Retinal pigment epithelial cell (primary cell): ENCODE measurements around the gene PLOD3.
"Not testable (repeated sequence)": the region's sequence is repeated elsewhere in the genome, so short reads cannot be mapped to it uniquely, and the experiment has no call there.

Experiments
- DNase-seq: peaks from one replicate; pipeline ENCODE4 v3.0.0-alpha.2; 2010; ENCODE audit warnings: low read depth
- H3K4me3 ChIP-seq: 2 replicates; pipeline ENCODE4 v1.5.1; 2011; ENCODE audit warnings: mild to moderate bottlenecking, low read length, control low read depth, moderate library complexity
- TF ChIP-seq, protein P1 (sequence below): conservative IDR thresholded peaks from 2 replicates; pipeline ENCODE4 v1.5.1; 2011; ENCODE audit warnings: low read depth, low read length, control low read depth, inconsistent platforms

PLOD3 gene

DNA sequence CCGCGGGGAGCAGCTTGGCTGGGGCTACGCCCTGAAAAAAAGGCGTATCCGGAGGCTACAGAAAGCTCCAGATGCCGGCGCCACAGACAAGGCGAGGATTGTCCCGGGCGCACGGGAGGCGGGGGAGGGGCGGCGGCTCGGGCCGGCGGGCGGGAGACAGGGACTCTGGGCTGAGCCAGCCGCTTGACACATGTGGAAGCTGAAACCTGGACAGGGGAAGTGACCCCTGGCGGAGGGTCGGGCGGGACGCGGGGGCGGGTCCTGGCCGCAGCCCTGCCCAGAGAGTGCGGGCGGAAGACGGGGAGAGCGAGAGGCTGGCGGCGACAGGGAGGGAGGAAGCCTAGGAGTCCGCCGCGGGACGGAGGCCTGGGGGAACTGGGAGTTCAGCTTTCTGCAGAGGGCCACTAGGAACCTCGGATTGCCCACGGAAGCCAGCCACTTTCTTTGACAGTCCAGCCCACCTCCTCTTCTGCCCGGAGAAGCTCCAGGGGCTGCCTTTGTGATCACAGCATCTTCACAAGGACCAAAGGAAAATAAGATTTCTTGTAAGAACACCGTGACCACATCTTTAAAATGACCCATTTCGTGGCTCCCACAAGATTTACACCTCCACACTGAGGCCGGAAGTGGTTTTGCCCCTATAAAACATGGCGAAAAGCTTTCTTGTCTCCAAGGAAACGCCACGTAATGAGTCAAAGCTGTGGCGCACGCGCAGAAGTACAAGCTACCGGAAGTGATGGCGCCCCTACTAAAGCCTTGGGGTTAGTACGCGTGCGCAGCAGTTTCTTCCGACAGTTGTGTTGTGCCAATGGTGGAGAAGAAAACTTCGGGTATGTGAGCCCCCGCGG lies at the start of gene PLOD3, which contains the start of gene ZNHIT1:
PLOD3 (minus strand) TSS at position 194 of the 848 bp plus-strand sequence. CDS start 307 bp downstream, outside the sequence.
ZNHIT1 (plus strand) TSS at position 778 of the 848 bp plus-strand sequence; CDS start at position 809, 31 bp downstream.
- peak within 1 kb of the TSS; percentile 96 for H3K4me3 ChIP-seq
- TF ChIP-seq, protein P1, sequence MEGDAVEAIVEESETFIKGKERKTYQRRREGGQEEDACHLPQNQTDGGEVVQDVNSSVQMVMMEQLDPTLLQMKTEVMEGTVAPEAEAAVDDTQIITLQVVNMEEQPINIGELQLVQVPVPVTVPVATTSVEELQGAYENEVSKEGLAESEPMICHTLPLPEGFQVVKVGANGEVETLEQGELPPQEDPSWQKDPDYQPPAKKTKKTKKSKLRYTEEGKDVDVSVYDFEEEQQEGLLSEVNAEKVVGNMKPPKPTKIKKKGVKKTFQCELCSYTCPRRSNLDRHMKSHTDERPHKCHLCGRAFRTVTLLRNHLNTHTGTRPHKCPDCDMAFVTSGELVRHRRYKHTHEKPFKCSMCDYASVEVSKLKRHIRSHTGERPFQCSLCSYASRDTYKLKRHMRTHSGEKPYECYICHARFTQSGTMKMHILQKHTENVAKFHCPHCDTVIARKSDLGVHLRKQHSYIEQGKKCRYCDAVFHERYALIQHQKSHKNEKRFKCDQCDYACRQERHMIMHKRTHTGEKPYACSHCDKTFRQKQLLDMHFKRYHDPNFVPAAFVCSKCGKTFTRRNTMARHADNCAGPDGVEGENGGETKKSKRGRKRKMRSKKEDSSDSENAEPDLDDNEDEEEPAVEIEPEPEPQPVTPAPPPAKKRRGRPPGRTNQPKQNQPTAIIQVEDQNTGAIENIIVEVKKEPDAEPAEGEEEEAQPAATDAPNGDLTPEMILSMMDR = no peak
- peak; percentile 88 for DNase-seq

- TF ChIP-seq, protein P1 = no peak
- no peak overlapping the region for H3K4me3 ChIP-seq
- no peak for DNase-seq
These were observed 48.5 kb upstream of the PLOD3 start for GRCh38 chr7:101265622-101266516.

DNA sequence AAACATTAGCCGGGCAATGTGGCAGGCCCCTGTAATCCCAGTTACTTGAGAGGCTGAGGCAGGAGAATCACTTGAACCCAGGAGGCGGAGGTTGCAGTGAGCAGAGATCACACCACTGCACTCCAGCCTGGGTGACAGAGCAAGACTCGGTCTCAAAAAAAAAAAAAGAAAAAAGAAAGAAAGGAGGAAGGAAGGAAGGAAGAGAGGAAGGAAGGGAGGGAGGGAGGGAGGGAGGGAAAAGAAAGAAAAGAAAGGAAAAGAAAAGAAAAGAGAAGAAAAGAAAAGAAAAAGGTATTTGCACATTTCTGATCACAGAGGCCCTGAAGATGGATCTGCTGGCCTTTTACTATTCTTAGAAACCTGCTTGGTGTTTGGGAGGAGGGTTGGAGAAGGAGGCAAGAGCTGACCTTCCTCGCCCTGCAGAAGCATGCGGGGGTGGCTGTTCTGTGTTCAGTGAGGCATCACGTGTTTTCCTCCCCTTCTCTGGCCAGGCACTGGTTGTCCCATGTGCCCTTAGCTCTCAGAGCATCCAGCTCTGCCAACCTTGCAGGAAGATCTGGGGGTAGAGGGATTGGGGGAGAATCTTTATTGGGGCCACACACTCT lies 46.8 kb upstream of the PLOD3 start:
- H3K4me3 ChIP-seq, DNase-seq: not testable (repeated sequence)

- no peak overlapping the region for H3K4me3 ChIP-seq
- TF ChIP-seq, protein P1 = no peak
- no peak for DNase-seq
These were observed 40.9 kb upstream of the PLOD3 start for GRCh38 chr7:101258243-101258731.

GRCh38 chr7:101255796-101256195 lies 38.4 kb upstream of the PLOD3 start:
- no peak overlapping the region for H3K4me3 ChIP-seq
- TF ChIP-seq, protein P1 = no peak
- DNase-seq = no peak

GRCh38 chr7:101253199-101253598 lies 35.8 kb upstream of the PLOD3 start:
- DNase-seq, H3K4me3 ChIP-seq: not testable (repeated sequence)

DNA sequence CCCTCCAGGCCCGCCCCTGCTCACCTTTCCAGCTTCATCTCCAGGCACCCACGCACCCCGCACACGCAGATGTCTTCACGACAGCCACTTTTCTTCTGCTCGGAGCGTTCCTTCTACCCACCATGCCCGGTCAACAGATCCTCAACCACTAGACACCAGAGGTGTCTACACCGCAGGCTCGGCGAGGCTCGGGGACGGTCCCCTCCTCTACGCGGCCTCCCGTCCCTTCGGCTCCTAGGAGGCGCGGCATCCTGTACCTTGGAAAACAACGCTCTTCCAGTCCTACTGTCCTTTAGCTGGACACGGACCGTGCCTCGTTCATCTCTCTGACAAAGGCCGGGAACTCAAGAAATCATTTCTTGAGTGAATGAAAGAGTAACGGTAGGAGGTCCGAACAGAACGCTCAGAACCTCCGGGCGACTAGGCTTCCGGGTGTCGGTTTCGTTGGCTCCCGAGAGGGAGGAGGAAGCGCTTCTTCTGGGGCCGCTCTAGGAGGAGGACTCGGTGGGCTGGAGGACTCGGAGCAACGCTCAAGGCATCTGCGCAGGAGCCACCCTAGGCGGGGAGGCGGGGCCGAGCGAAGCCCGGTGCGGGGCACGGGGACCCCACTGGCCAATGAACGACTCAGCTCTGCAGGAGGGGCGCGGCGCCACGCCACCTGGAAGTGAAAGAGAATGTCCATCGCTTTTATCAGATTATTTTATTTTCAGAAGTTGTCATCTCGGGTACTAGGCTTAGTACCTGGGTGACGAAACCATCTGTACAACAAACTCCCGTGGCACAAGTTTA lies 34.7 kb upstream of the PLOD3 start:
- peak; percentile 92 for DNase-seq

More for the DNA sequence above, 34.7 kb upstream of the PLOD3 start:
- H3K4me3 ChIP-seq = peak overlapping the region; percentile 94
- TF ChIP-seq, protein P1 = no peak
